ENCODE results near the gene IGF2R. TPM values are rescaled to one million over a fixed set of nuclear protein-coding genes. Genes with fewer than 3 reads are reported as not detected.

The IGF2R gene
- total and polyA plus RNA-seq, 2 donors from 2014 or later: 23.7 to 88.6 TPM

GRCh38 chr6:160024152-160024551 is 55.3 kb downstream of the IGF2R start:
- Histone ChIP-seq H3K27ac (ENCODE audit: low read depth in 2 of 2, low read length in 2 of 2) (no peak overlapping the region), H3K4me3 (ENCODE audit: low read length in 3 of 3) (no peak overlapping the region), H3K27me3 (ENCODE audit: control insufficient read depth, insufficient read depth, low read length) (no peaks in the 10 kb centered on the region), H3K4me1 (ENCODE audit: control insufficient read depth in 2 of 3, insufficient read depth in 2 of 3, low read depth in 1 of 3, low read length in 3 of 3) (no peaks in the 10 kb centered on the region), H3K36me3 (ENCODE audit: control insufficient read depth in 2 of 3, insufficient read depth in 3 of 3, low read length in 3 of 3) (peaks cover 0 to 25% (median 16%) of the 10 kb centered on the region in 3 donors), H3K9ac (ENCODE audit: low read length in 3 of 3) (no peak overlapping the region), H3K9me3 (ENCODE audit: control insufficient read depth in 2 of 3, insufficient read depth in 1 of 3, low read length in 3 of 3) (no peaks in the 10 kb centered on the region)
- TF ChIP-seq CTCF (IDR thresholded peaks at IDR 0.05; ENCODE audit: borderline replicate concordance, extremely low read depth, insufficient read depth): no peak
- DNase-seq: no peak
- no peak for FAIRE-seq
- intact Hi-C loops (cut with DNase I): no loop called here

GRCh38 chr6:160027076-160027475 is 58.2 kb downstream of the IGF2R start:
- FAIRE-seq (no peak), DNase-seq (no peak)
- H3K4me3 ChIP-seq (ENCODE audit: low read length in 3 of 3): no peak overlapping the region
- no peak overlapping the region for H3K27ac ChIP-seq (ENCODE audit: low read depth in 2 of 2, low read length in 2 of 2)
- H3K36me3 ChIP-seq (ENCODE audit: control insufficient read depth in 2 of 3, insufficient read depth in 3 of 3, low read length in 3 of 3): peaks cover 0 to 32% (median 21%) of the 10 kb centered on the region in 3 donors
- intact Hi-C loops (cut with DNase I): no loop called here
- no peak overlapping the region for H3K9ac ChIP-seq (ENCODE audit: low read length in 3 of 3)
- H3K27me3 ChIP-seq (ENCODE audit: control insufficient read depth, insufficient read depth, low read length): no peaks in the 10 kb centered on the region
- H3K4me1 ChIP-seq (ENCODE audit: control insufficient read depth in 2 of 3, insufficient read depth in 2 of 3, low read depth in 1 of 3, low read length in 3 of 3): peaks cover 0 to 7% (median 0%) of the 10 kb centered on the region in 3 donors
- TF ChIP-seq CTCF (IDR thresholded peaks at IDR 0.05; ENCODE audit: borderline replicate concordance, extremely low read depth, insufficient read depth): no peak
- H3K9me3 ChIP-seq (ENCODE audit: control insufficient read depth in 2 of 3, insufficient read depth in 1 of 3, low read length in 3 of 3): no peaks in the 10 kb centered on the region

GRCh38 chr6:160027931-160028330 is 59.0 kb downstream of the IGF2R start:
- DNase-seq (no peak), FAIRE-seq (no peak)
- no peaks in the 10 kb centered on the region for H3K27me3 ChIP-seq (ENCODE audit: control insufficient read depth, insufficient read depth, low read length)
- H3K36me3 ChIP-seq (ENCODE audit: control insufficient read depth in 2 of 3, insufficient read depth in 3 of 3, low read length in 3 of 3): peaks cover 0 to 40% (median 22%) of the 10 kb centered on the region in 3 donors
- no peak overlapping the region for H3K9ac ChIP-seq (ENCODE audit: low read length in 3 of 3)
- no peak for TF ChIP-seq CTCF (IDR thresholded peaks at IDR 0.05; ENCODE audit: borderline replicate concordance, extremely low read depth, insufficient read depth)
- peaks cover 0 to 7% (median 0%) of the 10 kb centered on the region in 3 donors for H3K4me1 ChIP-seq (ENCODE audit: control insufficient read depth in 2 of 3, insufficient read depth in 2 of 3, low read depth in 1 of 3, low read length in 3 of 3)
- no peaks in the 10 kb centered on the region for H3K9me3 ChIP-seq (ENCODE audit: control insufficient read depth in 2 of 3, insufficient read depth in 1 of 3, low read length in 3 of 3)
- H3K27ac ChIP-seq (ENCODE audit: low read depth in 2 of 2, low read length in 2 of 2): no peak overlapping the region
- intact Hi-C loops (cut with DNase I): no loop called here
- no peak overlapping the region for H3K4me3 ChIP-seq (ENCODE audit: low read length in 3 of 3)

Data from kidney (tissue), 14 donors.